Stimulated activated CD4-positive, alpha-beta T cell treated with anti-CD3 and anti-CD28 coated beads, Interleukin-1b, Interleukin-23, amount 100 ng/mL, for 48 hours (primary cell): Measurements from ENCODE around the gene ITGA11.

Source experiments
- DNase-seq: peaks from one replicate; pipeline ENCODE4 v3.0.0-alpha.2; 2020

The ITGA11 gene

GRCh38 chr15:68447976-68448755 is 16.2 kb upstream of the ITGA11 start:
- no peak for DNase-seq

- no peak for DNase-seq
Observed at GRCh38 chr15:68447209-68447608, 15.2 kb upstream of the ITGA11 start.

- DNase-seq, result no peak
Observed at GRCh38 chr15:68445351-68445750, 13.4 kb upstream of the ITGA11 start.

GRCh38 chr15:68444336-68444735 is 12.4 kb upstream of the ITGA11 start:
- DNase-seq, result no peak

- no peak for DNase-seq
Observed at GRCh38 chr15:68442903-68443302, 10.9 kb upstream of the ITGA11 start.

GRCh38 chr15:68442041-68442440 is 10.1 kb upstream of the ITGA11 start:
- no peak for DNase-seq

- no peak for DNase-seq
Observed at GRCh38 chr15:68441045-68441743, 9.2 kb upstream of the ITGA11 start.

- no peak for DNase-seq
Observed at GRCh38 chr15:68440136-68440535, 8.2 kb upstream of the ITGA11 start.

GRCh38 chr15:68439506-68439905 is 7.5 kb upstream of the ITGA11 start:
- no peak for DNase-seq

- no peak for DNase-seq
Observed at GRCh38 chr15:68436680-68437079, 4.7 kb upstream of the ITGA11 start.

GRCh38 chr15:68435966-68436365 is 4.0 kb upstream of the ITGA11 start:
- no peak for DNase-seq

GRCh38 chr15:68434021-68434420 is 2.1 kb upstream of the ITGA11 start:
- DNase-seq, result no peak

GRCh38 chr15:68433551-68433950 is 1.6 kb upstream of the ITGA11 start:
- DNase-seq, result no peak

GRCh38 chr15:68432441-68433064 is 590 bp upstream of the ITGA11 start:
- DNase-seq, result no peak

GRCh38 chr15:68431037-68431791 is 749 bp downstream of the ITGA11 start:
- no peak for DNase-seq

- DNase-seq, result no peak
Observed at GRCh38 chr15:68430471-68431036, 1.4 kb downstream of the ITGA11 start.

- no peak for DNase-seq
Observed at GRCh38 chr15:68429691-68430470, 2.1 kb downstream of the ITGA11 start.

- DNase-seq, result no peak
Observed at GRCh38 chr15:68428431-68428940, 3.5 kb downstream of the ITGA11 start.

- DNase-seq, result no peak
Observed at GRCh38 chr15:68427963-68428362, 4.0 kb downstream of the ITGA11 start.

GRCh38 chr15:68427366-68427765 is 4.6 kb downstream of the ITGA11 start:
- DNase-seq, result no peak

- no peak for DNase-seq
Observed at GRCh38 chr15:68426116-68426515, 5.8 kb downstream of the ITGA11 start.
